NCI-H748 treated with DMSO at 0.1 percent for 48 hours (cell line): ENCODE data around the gene GCN1.
"Not testable (repeated sequence)": the region's sequence is repeated elsewhere in the genome, so short reads cannot be mapped to it uniquely, and the experiment has no call there.

Experiments
- DNase-seq: peaks from one replicate; lab custom pipeline; 2025; lab: John Stamatoyannopoulos, UW

GCN1 gene

GRCh38 chr12:120213182-120213581 lies 18.7 kb upstream of the GCN1 start:
- DNase-seq: not testable (repeated sequence)

- no peak for DNase-seq
Measured at GRCh38 chr12:120212301-120212700, 17.8 kb upstream of the GCN1 start.

GRCh38 chr12:120211904-120212283 lies 17.4 kb upstream of the GCN1 start:
- DNase-seq: no peak

- no peak for DNase-seq
Measured at GRCh38 chr12:120211243-120211903, 16.9 kb upstream of the GCN1 start.

- no peak for DNase-seq
Measured at GRCh38 chr12:120209851-120210250, 15.3 kb upstream of the GCN1 start.

GRCh38 chr12:120207227-120207626 lies 12.7 kb upstream of the GCN1 start:
- DNase-seq: no peak

- DNase-seq: not testable (repeated sequence)
Measured at GRCh38 chr12:120206781-120207180, 12.3 kb upstream of the GCN1 start.

GRCh38 chr12:120206228-120206627 lies 11.7 kb upstream of the GCN1 start:
- no peak for DNase-seq

GRCh38 chr12:120204171-120204570 lies 9.7 kb upstream of the GCN1 start:
- no peak for DNase-seq

- no peak for DNase-seq
Measured at GRCh38 chr12:120200364-120200800, 5.9 kb upstream of the GCN1 start.

- no peak for DNase-seq
Measured at GRCh38 chr12:120199595-120200306, 5.2 kb upstream of the GCN1 start.

GRCh38 chr12:120199025-120199424 lies 4.5 kb upstream of the GCN1 start:
- DNase-seq: no peak

- no peak for DNase-seq
Measured at GRCh38 chr12:120197542-120197887, 3.0 kb upstream of the GCN1 start.

GRCh38 chr12:120196817-120197541 lies 2.5 kb upstream of the GCN1 start:
- not testable (repeated sequence) for DNase-seq

GRCh38 chr12:120196363-120196762 lies 1.8 kb upstream of the GCN1 start:
- DNase-seq: no peak

- DNase-seq: no peak
Measured at GRCh38 chr12:120194226-120194533, 335 bp downstream of the GCN1 start.

- not testable (repeated sequence) for DNase-seq
Measured at GRCh38 chr12:120193286-120193685, 1.2 kb downstream of the GCN1 start.

GRCh38 chr12:120190985-120191480 lies 3.5 kb downstream of the GCN1 start:
- no peak for DNase-seq

- no peak for DNase-seq
Measured at GRCh38 chr12:120190386-120190785, 4.1 kb downstream of the GCN1 start.

- DNase-seq: no peak
Measured at GRCh38 chr12:120186654-120187053, 7.9 kb downstream of the GCN1 start.

- DNase-seq: no peak
Measured at GRCh38 chr12:120183211-120183631, 11.3 kb downstream of the GCN1 start.

GRCh38 chr12:120181991-120182631 lies 12.4 kb downstream of the GCN1 start:
- DNase-seq: no peak

- DNase-seq: no peak
Measured at GRCh38 chr12:120180975-120181374, 13.5 kb downstream of the GCN1 start.
